GM21515 (cell line): ENCODE results near the gene ZGRF1.
"Not testable (repeated sequence)": the region's sequence is repeated elsewhere in the genome, so short reads cannot be mapped to it uniquely, and the experiment has no call there.

Experiments used
- ATAC-seq: cut with Tn5 transposase; IDR thresholded peaks from one replicate; pipeline ENCODE4 v1.9.1; 2021; ENCODE audit not compliant: unreplicated experiment

Gene ZGRF1

GRCh38 chr4:112642526-112642925 is 5.8 kb upstream of the ZGRF1 start:
- ATAC-seq: no peak

DNA sequence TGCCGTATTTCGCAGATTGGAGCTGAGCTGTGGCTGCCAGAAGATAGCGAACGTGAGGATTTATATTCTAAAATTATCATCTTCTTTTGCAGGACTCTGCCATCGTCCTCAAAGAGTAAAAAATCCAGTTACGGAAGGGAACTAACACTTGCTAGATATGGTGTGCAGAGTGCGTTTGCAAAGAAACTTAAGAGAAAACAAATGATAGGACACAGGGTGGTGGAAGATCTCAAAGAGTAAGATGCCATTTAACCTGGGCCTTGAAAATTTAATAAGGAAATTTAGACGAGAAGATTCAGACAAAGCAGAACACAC is 800 bp upstream of the ZGRF1 start:
- peak; percentile 1 for ATAC-seq

DNA sequence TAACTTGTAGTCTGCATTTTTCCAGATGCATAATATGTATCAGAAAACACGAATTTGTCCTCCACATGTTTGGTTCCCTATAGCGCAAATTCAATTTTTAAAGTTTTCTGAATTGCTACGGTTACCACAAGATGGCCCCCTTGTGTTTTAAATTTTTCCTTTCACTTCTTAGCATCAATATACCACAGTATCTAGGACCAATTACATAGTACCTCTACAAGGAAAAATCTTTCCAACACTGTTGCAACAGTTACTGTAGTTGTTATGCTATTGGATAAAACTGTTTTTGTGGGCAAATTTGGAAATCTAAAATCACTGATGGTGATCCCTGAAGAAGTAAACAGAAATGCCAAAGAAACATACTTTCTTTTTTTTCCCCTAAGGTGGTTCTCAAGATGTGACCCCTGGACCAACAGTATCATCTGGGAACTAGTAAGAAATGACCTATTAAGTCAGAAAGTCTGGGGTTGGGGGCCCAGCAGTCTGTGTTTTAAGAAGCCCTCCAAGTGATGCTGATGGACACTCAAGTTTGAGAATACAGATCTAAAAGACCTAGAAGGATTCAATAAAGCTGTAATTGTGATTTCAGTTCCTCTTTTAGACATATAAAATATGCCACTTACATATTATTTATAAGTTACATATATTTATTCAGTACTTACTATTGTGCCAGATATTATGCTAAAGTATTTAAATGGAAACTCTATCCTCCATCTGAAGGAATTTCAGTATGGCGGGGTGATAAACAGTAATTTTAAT is 3.1 kb downstream of the ZGRF1 start:
- ATAC-seq: no peak

DNA sequence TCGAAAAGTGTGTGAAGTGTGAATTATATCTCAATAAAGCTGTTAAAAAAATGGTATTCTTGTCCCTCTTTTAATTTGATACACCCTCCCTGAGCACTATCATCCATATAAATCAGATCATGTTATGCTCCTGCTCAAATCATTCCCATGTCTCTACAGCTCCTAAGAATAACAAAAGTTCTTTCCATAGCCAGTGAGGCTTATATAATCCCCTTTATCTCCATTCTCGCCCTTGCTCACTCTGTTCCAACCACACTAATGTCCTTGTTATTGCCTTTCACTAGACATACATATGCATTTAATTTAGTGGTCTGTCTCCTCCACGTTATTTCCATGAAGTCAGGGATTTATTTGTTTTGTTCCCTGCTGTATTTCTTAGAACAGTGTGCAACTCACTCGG is 10.5 kb downstream of the ZGRF1 start:
- ATAC-seq: no peak

- ATAC-seq: no peak
Observed at GRCh38 chr4:112616984-112617383, 19.7 kb downstream of the ZGRF1 start.

DNA sequence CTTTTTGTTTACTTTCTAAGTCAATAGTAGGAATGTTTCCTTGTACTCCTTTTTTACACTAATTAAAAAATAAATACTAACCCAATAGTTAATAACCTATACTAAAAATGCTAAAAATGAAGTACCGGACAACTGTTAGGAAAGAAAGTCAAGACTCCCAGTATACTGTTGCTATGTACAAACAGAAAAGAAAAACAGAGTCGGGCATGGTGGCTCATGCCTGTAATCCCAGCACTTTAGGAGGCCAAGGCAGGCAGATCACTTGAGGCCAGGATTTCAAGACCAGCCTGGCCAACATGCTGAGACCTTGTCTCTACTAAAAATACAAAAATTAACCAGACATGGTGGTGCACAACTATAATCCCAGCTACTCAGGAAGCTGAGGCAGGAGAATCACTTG is 23.9 kb downstream of the ZGRF1 start:
- ATAC-seq: not testable (repeated sequence)

- peak; percentile 76 for ATAC-seq
Observed at GRCh38 chr4:112604589-112604988, 32.1 kb downstream of the ZGRF1 start.

DNA sequence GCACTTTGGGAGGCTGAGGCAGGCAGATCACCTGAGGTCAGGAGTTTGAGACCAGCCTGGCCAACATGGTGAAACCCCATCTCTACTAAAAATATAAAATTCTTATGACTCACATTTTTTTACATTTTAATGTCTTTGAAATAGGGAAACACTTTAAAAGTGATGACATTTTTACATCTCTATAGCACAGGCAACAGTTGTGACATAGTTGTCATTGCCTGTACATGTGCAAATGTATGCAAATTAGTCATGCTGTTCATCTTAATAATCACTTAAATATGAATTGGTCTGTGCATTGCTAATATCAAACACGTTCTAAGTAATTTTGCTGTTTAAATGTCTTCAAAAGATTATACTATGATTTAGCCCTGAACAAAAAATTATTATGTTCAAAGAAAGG is 41.7 kb downstream of the ZGRF1 start:
- no peak for ATAC-seq

GRCh38 chr4:112593438-112594133 is 43.1 kb downstream of the ZGRF1 start:
- peak; percentile 71 for ATAC-seq

DNA sequence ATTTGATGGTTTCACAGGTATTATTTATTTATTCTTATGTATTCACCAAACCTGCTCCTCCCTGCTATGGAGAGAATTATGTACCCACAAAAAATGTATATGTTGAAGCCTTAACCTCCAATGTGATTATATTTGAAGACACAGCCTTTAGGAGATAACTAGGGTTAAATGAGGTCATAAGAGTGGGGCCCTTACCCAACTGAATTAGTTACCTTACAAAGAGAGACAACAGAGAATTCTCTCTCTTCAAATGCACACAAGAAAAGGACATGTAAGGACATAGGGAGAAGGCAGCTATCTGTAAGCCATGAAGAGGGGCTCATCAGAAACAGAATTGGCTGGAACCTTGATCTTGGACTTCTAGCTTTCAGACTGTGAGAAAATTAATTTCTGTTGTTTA is 44.0 kb downstream of the ZGRF1 start:
- ATAC-seq: no peak

GRCh38 chr4:112591593-112591992 is 45.1 kb downstream of the ZGRF1 start:
- no peak for ATAC-seq

DNA sequence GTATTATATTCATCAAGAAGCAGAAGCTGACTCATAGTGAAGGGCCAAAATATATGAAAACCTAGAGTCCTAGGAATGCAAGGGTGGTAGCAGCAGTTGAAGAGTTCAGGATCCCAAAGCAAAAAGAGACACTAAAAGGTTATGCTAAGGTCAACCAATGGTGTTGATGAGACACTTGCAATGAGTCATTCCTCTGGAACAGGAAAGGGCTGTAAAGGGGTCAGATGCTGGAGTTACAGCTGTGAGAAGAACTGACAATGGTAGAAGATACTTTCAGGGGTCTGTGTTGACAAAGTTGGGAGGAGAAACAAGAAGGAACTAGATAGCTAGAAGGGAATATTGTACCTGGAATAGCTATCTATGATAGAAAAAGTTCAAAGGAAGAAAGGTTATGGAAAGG is 47.5 kb downstream of the ZGRF1 start:
- ATAC-seq: no peak

DNA sequence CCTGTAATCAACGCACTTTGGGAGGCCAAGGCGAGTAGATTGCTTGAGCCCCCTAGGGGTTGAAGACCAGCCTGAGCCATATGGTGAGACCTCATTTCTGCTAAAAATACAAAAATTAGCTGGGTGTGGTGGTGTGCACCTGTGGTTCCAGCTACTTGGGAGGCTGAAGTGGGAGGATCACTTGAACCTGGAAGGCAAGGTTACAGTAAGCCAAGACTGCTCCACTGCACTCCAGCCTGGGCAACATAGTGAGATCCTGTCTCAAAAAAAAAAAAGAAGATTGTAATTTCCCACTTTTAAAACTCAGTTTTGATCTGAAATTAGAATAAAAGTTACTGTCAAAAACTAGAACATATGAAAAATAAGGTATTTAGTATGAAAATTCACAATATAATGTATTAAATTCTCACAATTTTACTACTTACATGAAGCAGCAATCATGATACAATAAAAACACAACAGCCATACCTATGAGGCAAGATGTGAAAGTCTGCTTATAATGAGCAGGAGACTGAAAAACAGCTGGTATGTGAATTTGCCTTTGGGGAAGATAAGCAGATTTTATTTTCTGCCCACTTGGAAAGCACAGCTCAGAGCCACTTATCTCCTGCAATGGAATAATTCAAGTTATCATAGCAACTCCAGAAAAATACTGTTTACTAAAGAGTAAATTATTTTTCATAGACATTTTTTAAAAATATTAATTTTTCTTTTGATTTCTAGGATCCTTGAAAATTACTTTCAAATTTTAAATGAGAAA is 50.6 kb downstream of the ZGRF1 start:
- no peak for ATAC-seq

- no peak for ATAC-seq
Observed at GRCh38 chr4:112567536-112567935, 69.2 kb downstream of the ZGRF1 start.

DNA sequence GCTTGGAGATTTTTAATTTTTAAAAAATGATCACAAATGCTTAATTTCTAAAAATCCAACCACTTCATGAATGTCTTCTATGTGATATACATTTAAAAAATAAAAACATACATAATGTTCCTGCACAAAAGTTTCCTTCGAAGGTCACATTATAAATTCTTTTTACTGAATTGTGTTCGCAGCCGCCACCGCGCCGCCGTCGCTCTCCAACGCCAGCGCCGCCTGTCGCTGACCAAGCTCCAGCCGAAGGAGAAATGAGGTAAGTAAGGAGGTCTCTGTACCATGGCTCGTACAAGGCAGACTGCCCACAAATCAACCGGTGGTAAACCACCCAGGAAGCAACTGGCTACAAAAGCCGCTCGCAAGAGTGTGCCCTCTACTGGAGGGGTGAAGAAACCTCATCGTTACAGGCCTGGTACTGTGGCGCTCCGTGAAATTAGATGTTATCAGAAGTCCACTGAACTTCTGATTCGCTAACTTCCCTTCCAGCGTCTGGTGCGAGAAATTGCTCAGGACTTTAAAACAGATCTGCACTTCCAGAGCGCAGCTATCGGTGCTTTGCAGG is 71.9 kb downstream of the ZGRF1 start:
- no peak for ATAC-seq

DNA sequence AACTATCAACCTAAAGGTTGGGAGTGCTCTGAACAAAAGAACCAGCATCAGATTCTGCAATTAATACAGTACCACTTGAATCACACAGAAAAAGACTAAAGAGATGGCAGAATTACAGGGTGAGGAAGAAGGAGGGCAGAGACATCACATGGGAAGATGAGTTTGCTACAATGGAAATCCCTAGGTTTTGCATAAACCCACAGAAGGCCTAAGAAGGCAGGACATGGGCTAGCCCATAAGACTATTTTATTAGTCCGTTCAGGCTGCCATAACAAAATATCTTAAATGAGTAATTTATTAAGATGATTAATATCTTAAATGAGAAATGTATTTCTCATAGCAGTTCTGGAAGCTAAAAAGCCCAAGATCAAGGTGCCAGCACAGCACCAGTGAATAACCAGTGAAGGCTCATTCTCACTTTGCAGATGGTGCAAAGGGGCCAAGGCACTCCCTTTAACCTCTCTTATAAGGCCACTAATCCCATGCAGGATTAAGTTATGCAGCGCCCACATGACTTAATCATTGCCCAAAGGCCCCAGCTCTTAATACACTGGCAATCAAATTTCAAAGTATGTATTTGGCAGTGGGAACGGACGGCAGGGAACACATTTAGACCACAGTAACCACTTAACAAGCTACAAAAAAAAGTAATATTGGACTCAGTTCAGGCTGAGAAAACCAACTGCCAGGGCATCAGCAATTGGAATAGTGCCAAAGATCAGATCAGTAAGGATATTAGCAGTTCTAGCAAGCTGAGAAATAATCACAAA is 73.1 kb downstream of the ZGRF1 start:
- no peak for ATAC-seq

- no peak for ATAC-seq
Observed at GRCh38 chr4:112562254-112562879, 74.3 kb downstream of the ZGRF1 start.

GRCh38 chr4:112560084-112560483 is 76.6 kb downstream of the ZGRF1 start:
- ATAC-seq: peak; percentile 66

DNA sequence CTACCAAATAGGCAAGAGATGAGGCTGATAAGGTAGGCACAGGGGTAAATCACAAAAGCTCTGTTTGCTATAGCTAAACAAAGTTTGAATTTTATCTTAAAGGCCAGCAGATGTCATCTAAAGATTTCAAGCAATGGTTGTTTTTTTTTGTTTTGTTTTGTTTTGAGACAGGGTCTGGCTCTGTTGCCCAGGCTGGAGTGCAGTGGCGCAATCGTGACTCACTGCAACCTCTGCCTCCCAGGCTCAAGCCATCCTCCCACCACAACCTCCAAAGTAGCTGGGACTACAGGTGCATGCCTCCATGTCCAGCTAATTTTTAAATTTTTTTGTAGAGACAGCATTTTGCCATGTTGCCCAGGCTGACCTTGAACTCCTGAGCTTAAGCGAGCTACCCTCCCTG is 77.7 kb downstream of the ZGRF1 start:
- ATAC-seq: no peak

- no peak for ATAC-seq
Observed at GRCh38 chr4:112557676-112558411, 78.9 kb downstream of the ZGRF1 start.
